ENCODE data around the gene TMEM151B. TPM values are rescaled to one million over a fixed set of nuclear protein-coding genes. Genes with fewer than 3 reads are reported as not detected.

The TMEM151B gene
- total and polyA plus RNA-seq, 2 of the 13 experiments (the other 11 are each of a cell fraction or from before 2014, with no cell fraction given), result not detected

GRCh38 chr6:44245391-44245911 is 24.8 kb upstream of the TMEM151B start (continued):
- TF ChIP-seq HDAC6 (IDR thresholded peaks at IDR 0.05; ENCODE audit: low read depth, low read length), result no peak
- peak; percentile 20; the same call in 1 of the 2 replicates for TF ChIP-seq ZNF710 (CRISPR knock-in tag; IDR thresholded peaks at IDR 0.05; ENCODE audit: borderline replicate concordance)
- 0 out of 2 replicates have a peak, but pooled peaks have one; percentile 9 for TF ChIP-seq FOSL2 (CRISPR knock-in tag; IDR thresholded peaks at IDR 0.05)
- TF ChIP-seq MED13 (CRISPR knock-in tag; IDR thresholded peaks at IDR 0.05), result no peak
- TF ChIP-seq, protein P1, sequence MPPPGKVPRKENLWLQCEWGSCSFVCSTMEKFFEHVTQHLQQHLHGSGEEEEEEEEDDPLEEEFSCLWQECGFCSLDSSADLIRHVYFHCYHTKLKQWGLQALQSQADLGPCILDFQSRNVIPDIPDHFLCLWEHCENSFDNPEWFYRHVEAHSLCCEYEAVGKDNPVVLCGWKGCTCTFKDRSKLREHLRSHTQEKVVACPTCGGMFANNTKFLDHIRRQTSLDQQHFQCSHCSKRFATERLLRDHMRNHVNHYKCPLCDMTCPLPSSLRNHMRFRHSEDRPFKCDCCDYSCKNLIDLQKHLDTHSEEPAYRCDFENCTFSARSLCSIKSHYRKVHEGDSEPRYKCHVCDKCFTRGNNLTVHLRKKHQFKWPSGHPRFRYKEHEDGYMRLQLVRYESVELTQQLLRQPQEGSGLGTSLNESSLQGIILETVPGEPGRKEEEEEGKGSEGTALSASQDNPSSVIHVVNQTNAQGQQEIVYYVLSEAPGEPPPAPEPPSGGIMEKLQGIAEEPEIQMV (CRISPR knock-in tag; IDR thresholded peaks at IDR 0.05; ENCODE audit: low read depth), result no peak
- TF ChIP-seq ZNF550 (CRISPR knock-in tag; IDR thresholded peaks at IDR 0.05; ENCODE audit: borderline replicate concordance), result 0 out of 2 replicates have a peak, but pooled peaks have one; percentile 95
- 0 out of 2 replicates have a peak, but pooled peaks have one; percentile 7 for TF ChIP-seq ZHX1 (CRISPR knock-in tag; IDR thresholded peaks at IDR 0.05; ENCODE audit: low read depth)
- no peak for TF ChIP-seq SMAD1 (CRISPR knock-in tag; IDR thresholded peaks at IDR 0.05; ENCODE audit: borderline replicate concordance, low read depth)
- TF ChIP-seq ARNT (IDR thresholded peaks at IDR 0.05), result no peak
- TF ChIP-seq, protein P2, sequence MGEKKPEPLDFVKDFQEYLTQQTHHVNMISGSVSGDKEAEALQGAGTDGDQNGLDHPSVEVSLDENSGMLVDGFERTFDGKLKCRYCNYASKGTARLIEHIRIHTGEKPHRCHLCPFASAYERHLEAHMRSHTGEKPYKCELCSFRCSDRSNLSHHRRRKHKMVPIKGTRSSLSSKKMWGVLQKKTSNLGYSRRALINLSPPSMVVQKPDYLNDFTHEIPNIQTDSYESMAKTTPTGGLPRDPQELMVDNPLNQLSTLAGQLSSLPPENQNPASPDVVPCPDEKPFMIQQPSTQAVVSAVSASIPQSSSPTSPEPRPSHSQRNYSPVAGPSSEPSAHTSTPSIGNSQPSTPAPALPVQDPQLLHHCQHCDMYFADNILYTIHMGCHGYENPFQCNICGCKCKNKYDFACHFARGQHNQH (CRISPR knock-in tag; IDR thresholded peaks at IDR 0.05), result no peak
- 0 out of 2 replicates have a peak, but pooled peaks have one; percentile 17 for TF ChIP-seq GPN1 (CRISPR knock-in tag; IDR thresholded peaks at IDR 0.05; ENCODE audit: borderline replicate concordance)
- TF ChIP-seq ZNF501 (CRISPR knock-in tag; IDR thresholded peaks at IDR 0.05), result no peak
- no peak for TF ChIP-seq NFE2 (CRISPR knock-in tag; IDR thresholded peaks at IDR 0.05)
- no peak for TF ChIP-seq ZNF816 (CRISPR knock-in tag; IDR thresholded peaks at IDR 0.05; ENCODE audit: borderline replicate concordance)
- TF ChIP-seq SIX4 (CRISPR knock-in tag; IDR thresholded peaks at IDR 0.05), result no peak
- no peak for TF ChIP-seq ZNF850 (CRISPR knock-in tag; conservative IDR thresholded peaks at IDR 0.05)
- 0 out of 2 replicates have a peak, but pooled peaks have one; percentile 22 for TF ChIP-seq ZNF253 (CRISPR knock-in tag; IDR thresholded peaks at IDR 0.05; ENCODE audit: borderline replicate concordance)
- TF ChIP-seq HNF4A (CRISPR knock-in tag; IDR thresholded peaks at IDR 0.05), result no peak
- TF ChIP-seq SALL2 (CRISPR knock-in tag; IDR thresholded peaks at IDR 0.05), result peak; percentile 64; the same call in 1 of the 2 replicates
- TF ChIP-seq SMARCE1 (IDR thresholded peaks at IDR 0.05; ENCODE audit: borderline replicate concordance), result no peak
- TF ChIP-seq ZNF431 (CRISPR knock-in tag; IDR thresholded peaks at IDR 0.05; ENCODE audit: borderline replicate concordance, low read depth), result no peak
- TF ChIP-seq MXD1 (CRISPR knock-in tag; IDR thresholded peaks at IDR 0.05), result 0 out of 2 replicates have a peak, but pooled peaks have one; percentile 30

Measured in HepG2 (cell line).